ENCODE results near the gene GPX3. TPM values are rescaled to one million over a fixed set of nuclear protein-coding genes. Genes with fewer than 3 reads are reported as not detected.
A peak's percentile ranks its signal among the peaks of the same experiment; 100 is the strongest.

Gene GPX3
- 1,259 TPM for total RNA-seq
- long read RNA-seq, transcript GPX3-211 (1 exons, 434 nt), result minor isoform, 11 of 2,178 reads
- long read RNA-seq, transcript GPX3-201 (5 exons, 1,636 nt), result major isoform, 1,847 of 2,178 reads
- long read RNA-seq, transcript GPX3-209 (6 exons, 1,478 nt), result minor isoform, 53 of 2,178 reads
- long read RNA-seq, partial matches to known transcripts, result 132 of 2,178 reads
- long read RNA-seq, other reads (novel, unspliced or antisense), result 130 of 2,178 reads

DNA sequence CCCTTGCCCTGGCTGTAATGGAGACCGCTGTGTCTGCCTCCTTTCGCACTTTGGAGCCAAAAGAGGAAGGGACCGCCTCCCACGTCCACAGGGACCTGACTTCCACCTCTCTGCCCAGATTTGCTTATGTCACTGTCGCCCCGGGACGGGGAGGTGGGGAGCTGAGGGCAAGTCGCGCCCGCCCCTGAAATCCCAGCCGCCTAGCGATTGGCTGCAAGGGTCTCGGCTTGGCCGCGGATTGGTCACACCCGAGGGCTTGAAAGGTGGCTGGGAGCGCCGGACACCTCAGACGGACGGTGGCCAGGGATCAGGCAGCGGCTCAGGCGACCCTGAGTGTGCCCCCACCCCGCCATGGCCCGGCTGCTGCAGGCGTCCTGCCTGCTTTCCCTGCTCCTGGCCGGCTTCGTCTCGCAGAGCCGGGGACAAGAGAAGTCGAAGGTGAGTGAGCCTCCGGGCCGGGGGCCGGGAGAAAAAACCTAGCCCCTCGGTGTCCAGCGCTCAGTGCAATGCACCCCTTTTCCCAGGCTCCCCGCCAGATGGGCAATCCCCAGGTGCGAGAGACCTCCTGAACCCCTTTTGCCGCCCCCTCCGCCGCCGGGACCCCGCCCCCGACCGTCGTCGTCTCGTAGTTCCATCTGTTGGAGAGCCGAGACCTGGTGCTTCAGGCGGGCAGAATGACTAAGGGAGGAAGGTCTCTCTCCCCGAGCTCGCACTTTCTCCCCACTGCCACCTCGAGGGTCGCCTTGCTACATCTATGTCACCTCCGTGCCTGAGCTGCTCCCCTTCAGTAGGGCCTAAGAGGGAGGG lies at the start of gene GPX3:
Gene GPX3, plus strand, starts transcription at position 288 of the 807 bp plus-strand sequence. Its CDS starts 64 bp downstream, at position 352.
- no peak for TF ChIP-seq CTCF (IDR thresholded peaks at IDR 0.05)
- Histone ChIP-seq H3K9me3 (no peaks in the 10 kb centered on the region), H3K4me3 (peak within 1 kb of the TSS; percentile 82), H3K36me3 (peaks cover 23% of the 10 kb centered on the region), H3K27me3 (no peaks in the 10 kb centered on the region), H3K4me1 (peaks cover 42% of the 10 kb centered on the region), H3K27ac (peak within 1 kb of the TSS; percentile 97)
- DNase-seq (peak; percentile 96), ATAC-seq (peak; percentile 95)
- intact Hi-C loops (cut with DNase I), result no loop called here

DNA sequence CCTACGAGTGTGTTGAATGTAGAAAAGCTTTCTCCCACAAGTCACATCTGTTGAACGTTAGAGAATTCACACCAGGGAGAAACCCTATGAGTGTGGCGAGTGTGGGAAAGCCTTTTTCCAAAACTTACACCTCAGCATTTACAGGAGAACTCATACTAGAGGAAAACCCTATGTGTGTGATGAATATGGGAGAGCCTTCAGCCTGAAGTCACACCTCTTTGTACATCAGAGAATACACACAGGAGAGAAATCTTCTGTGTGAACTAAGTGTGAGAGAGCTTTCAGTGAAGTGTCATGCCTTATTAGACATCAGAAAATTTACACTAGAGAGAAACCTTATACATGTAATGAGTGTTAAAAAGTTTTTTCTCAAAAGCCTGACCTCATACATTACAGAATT lies 41.8 kb upstream of the GPX3 start:
- H3K4me1 ChIP-seq, result no peaks in the 10 kb centered on the region
- no peak for TF ChIP-seq CTCF (IDR thresholded peaks at IDR 0.05)
- no peaks in the 10 kb centered on the region for H3K36me3 ChIP-seq
- ATAC-seq, result no peak
- intact Hi-C loops (cut with DNase I), result no loop called here
- H3K9me3 ChIP-seq, result no peaks in the 10 kb centered on the region
- H3K4me3 ChIP-seq, result no peak overlapping the region
- DNase-seq, result no peak
- no peak overlapping the region for H3K27ac ChIP-seq
- H3K27me3 ChIP-seq, result no peaks in the 10 kb centered on the region

- no peaks in the 10 kb centered on the region for H3K27me3 ChIP-seq
- no peak overlapping the region for H3K27ac ChIP-seq
- no peak for TF ChIP-seq CTCF (IDR thresholded peaks at IDR 0.05)
- ATAC-seq, result no peak
- DNase-seq, result no peak
- H3K9me3 ChIP-seq, result no peaks in the 10 kb centered on the region
- intact Hi-C loops (cut with DNase I), result no loop called here
- no peak overlapping the region for H3K4me3 ChIP-seq
- no peaks in the 10 kb centered on the region for H3K4me1 ChIP-seq
- no peaks in the 10 kb centered on the region for H3K36me3 ChIP-seq
Observed at GRCh38 chr5:150987746-150988145, 32.6 kb upstream of the GPX3 start.

DNA sequence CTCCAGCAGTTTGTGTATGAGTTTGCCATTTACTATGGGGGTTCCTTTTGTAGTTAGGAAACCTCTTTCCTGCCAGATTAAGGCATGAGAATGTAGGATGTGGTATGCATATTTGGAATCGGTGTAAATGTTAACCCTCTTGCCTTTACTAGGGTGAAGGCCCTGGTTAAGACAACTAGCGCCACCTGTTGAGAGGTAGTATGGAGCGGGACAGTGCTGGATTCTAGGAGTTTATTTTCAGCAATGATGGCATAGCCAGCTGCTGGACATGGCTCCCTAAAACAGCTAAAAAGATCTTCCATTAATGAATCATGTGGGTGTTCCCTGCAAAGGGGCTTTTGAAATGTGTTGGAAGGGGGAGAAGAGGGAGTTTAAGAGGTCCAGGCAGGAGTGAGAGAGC lies 30.7 kb upstream of the GPX3 start:
- ATAC-seq (peak; percentile 35), DNase-seq (no peak)
- Histone ChIP-seq H3K36me3 (no peaks in the 10 kb centered on the region), H3K27me3 (no peaks in the 10 kb centered on the region), H3K27ac (no peak overlapping the region), H3K4me1 (no peaks in the 10 kb centered on the region), H3K9me3 (no peaks in the 10 kb centered on the region), H3K4me3 (no peak overlapping the region)
- intact Hi-C loops (cut with DNase I), result no loop called here
- no peak for TF ChIP-seq CTCF (IDR thresholded peaks at IDR 0.05)

DNA sequence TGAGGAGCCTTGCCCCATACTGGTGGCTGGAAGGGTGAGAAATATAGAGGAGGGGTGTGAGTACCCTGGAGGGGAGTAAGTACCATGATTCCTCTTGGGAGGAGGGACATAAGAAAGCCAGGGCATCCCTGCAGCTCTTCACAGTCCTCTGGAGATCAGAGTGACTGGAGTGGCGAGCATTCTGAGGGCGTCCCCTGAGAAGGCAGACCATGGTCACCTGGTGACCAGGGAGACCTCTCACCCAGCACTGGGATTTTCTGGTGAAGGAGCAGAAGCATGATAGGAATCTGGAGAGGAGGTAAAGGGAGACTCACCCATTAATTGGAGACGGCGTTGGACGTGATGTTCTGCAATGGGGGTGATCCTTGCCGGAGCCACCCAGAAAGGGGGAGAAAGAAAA lies 27.7 kb upstream of the GPX3 start:
- no peaks in the 10 kb centered on the region for H3K36me3 ChIP-seq
- ATAC-seq (no peak), DNase-seq (no peak)
- no peak overlapping the region for H3K27ac ChIP-seq
- no peak for TF ChIP-seq CTCF (IDR thresholded peaks at IDR 0.05)
- no peaks in the 10 kb centered on the region for H3K27me3 ChIP-seq
- intact Hi-C loops (cut with DNase I), result no loop called here
- H3K4me1 ChIP-seq, result no peaks in the 10 kb centered on the region
- no peak overlapping the region for H3K4me3 ChIP-seq
- no peaks in the 10 kb centered on the region for H3K9me3 ChIP-seq
